GM10248 (cell line): ENCODE data around the gene KANK2.

ENCODE experiments used
- CTCF ChIA-PET: fragments of 300-600 bp; sonication (Branson Sonifier 250); formaldehyde crosslinking; extraction: SDS; loops from one replicate; lab custom pipeline; 2021; ENCODE audit warnings: antibody characterized with exemption; lab: Yijun Ruan, JAX
- POLR2A ChIA-PET: fragments of 350-650 bp; sonication (Branson Sonifier 250); formaldehyde crosslinking; extraction: SDS; loops from one replicate; lab custom pipeline; 2020; ENCODE audit warnings: antibody characterized with exemption; lab: Yijun Ruan, JAX
- DNase-seq: peaks from one replicate; pipeline ENCODE4 v3.0.0; 2012; ENCODE audit errors: extremely low spot score
- CTCF ChIP-seq: IDR thresholded peaks from 2 replicates; pipeline ENCODE4 v1.5.1; 2012; ENCODE audit warnings: mild to moderate bottlenecking, low read depth; ENCODE audit errors: extremely low read depth, missing control alignments, control extremely low read depth

The KANK2 gene

GRCh38 chr19:11227195-11227886 lies 30.0 kb upstream of the KANK2 start:
- CTCF ChIA-PET = interaction anchor here (1.2 to 2.7 kb wide), 3 partner anchors 13 to 101 kb away, joined by 3 to 12 read pairs (median 3); no protein-coding TSS in a partner anchor
- DNase-seq = no peak
- POLR2A ChIA-PET = no interaction called here
- no peak for TF ChIP-seq CTCF

GRCh38 chr19:11226716-11227166 lies 29.4 kb upstream of the KANK2 start:
- ChIA-PET POLR2A (no interaction called here), CTCF (interaction anchor here (1.3 kb wide), 1 partner anchor 17 kb away, joined by 5 read pairs; no protein-coding TSS in a partner anchor)
- no peak for DNase-seq
- TF ChIP-seq CTCF = no peak

DNA sequence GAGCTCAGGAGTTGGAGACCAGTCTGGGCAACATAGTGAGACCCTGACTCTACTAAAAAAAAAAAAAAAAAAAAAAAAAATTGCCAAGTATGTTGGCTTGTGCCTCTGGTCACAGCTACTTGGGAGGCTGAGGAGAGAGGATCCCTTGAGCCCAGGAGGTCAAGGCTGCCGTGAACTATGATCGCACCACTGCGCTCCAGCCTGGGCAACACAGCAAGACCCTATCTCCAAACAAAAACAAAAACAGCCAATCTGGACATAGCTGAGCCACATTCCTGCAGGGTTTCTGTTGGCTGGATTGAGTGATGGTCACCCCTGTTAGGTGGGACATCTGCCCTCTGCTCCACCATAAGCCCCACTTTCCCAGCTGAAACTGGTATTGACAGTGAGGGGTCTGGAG lies 28.5 kb upstream of the KANK2 start:
- POLR2A ChIA-PET = no interaction called here
- no peak for TF ChIP-seq CTCF
- no peak for DNase-seq
- CTCF ChIA-PET = interaction anchor here (1.2 to 1.3 kb wide), 2 partner anchors 18 to 24 kb away, joined by 5 read pairs; no protein-coding TSS in a partner anchor

GRCh38 chr19:11225172-11225571 lies 27.8 kb upstream of the KANK2 start:
- ChIA-PET CTCF (interaction anchor here (1.2 to 1.3 kb wide), 2 partner anchors 19 to 25 kb away, joined by 5 read pairs; no protein-coding TSS in a partner anchor), POLR2A (no interaction called here)
- DNase-seq = no peak
- TF ChIP-seq CTCF = no peak

- ChIA-PET CTCF (no interaction called here), POLR2A (interaction anchor here (0.6 kb wide), 1 partner anchor 121 kb away, joined by 8 read pairs; no protein-coding TSS in a partner anchor)
- TF ChIP-seq CTCF = no peak
- no peak for DNase-seq
These were observed 27.1 kb upstream of the KANK2 start for GRCh38 chr19:11224429-11224828.

GRCh38 chr19:11223200-11223599 lies 25.9 kb upstream of the KANK2 start:
- no peak for TF ChIP-seq CTCF
- DNase-seq = no peak
- POLR2A ChIA-PET = no interaction called here
- CTCF ChIA-PET = interaction anchor here (0.9 kb wide), 1 partner anchor 19 kb away, joined by 3 read pairs; no protein-coding TSS in a partner anchor
